Measurements from ENCODE around the gene SBF2.
A peak's percentile ranks its signal among the peaks of the same experiment; 100 is the strongest.
"Not testable (repeated sequence)": the region's sequence is repeated elsewhere in the genome, so short reads cannot be mapped to it uniquely, and the experiment has no call there.

Gene SBF2

DNA sequence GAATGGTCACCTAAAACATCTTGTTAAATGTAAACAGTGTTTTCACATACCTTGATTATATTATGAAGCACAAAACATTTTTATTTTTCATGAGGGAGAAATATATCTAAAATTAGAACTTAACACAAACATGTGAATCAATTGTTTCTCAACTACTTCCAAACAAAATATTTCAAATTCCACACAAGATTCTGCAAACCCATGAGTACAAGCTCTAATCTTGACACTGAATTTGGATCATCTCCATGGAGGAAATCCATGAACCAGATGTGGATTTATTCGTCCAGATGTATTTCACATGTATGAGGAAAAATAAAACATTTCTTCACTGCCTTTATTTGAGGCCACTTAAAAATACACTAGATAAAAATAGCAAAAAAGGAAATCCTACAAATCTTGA lies 184.2 kb downstream of the SBF2 start:
- DNase-seq, result no peak

DNA sequence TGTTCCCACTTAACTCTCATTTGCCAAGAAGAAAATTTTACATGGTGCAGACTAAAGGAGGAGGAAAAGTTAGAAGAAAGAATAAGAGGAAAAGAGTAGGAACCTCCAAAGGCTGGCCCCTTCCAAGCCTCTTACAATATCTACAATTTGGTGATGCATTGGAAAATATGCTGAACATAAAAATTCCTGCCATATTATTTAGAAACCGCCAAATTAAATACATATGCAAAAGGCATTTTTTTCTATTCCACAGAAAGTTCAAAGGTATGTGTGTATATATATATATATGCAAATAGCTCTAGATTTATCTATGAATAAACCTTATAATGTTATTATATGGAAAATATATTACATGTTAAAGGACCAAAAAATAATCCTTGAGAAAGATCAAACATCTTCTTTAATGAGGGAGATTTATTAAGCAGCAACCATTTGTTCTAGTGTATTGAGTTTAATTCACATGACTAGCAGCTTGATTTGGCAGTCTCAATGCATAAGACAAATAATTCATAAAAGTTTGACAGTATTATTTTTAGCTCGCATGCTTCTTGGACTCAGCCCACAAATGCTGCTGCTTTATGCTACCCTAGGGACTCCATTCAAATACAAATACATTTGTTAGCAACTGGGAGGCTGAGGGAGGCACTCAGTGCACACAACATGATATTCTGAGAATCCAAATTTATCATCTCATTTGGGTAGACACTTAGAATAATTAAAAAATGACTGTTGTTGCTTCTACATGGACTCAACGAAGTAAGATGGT lies 184.9 kb downstream of the SBF2 start:
- no peak for DNase-seq

GRCh38 chr11:10107497-10107896 lies 186.5 kb downstream of the SBF2 start:
- DNase-seq, result no peak

- DNase-seq, result no peak
These were observed 196.4 kb downstream of the SBF2 start for GRCh38 chr11:10097615-10098014.

DNA sequence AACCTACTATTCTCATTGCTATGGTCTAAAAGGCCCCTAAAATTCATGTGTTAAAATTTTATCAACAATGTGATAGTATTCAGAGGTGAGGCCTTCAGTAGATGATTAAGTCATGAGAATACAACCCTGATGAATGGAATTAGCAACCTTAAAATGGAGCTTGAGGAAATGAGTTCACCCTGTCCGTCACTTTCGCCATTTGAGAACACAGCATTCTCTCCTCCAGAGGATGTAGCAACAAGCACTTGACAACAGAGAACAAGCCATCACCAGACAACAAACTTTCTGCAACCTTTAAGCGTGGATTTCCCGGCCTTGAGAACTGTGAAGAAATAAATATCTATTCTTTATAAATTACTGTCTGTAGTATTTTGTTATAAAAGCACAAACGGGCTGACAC lies 197.0 kb downstream of the SBF2 start:
- DNase-seq, result no peak

GRCh38 chr11:10095412-10096208 lies 198.4 kb downstream of the SBF2 start:
- DNase-seq, result no peak

- no peak for DNase-seq
These were observed 201.6 kb downstream of the SBF2 start for GRCh38 chr11:10092426-10092825.

DNA sequence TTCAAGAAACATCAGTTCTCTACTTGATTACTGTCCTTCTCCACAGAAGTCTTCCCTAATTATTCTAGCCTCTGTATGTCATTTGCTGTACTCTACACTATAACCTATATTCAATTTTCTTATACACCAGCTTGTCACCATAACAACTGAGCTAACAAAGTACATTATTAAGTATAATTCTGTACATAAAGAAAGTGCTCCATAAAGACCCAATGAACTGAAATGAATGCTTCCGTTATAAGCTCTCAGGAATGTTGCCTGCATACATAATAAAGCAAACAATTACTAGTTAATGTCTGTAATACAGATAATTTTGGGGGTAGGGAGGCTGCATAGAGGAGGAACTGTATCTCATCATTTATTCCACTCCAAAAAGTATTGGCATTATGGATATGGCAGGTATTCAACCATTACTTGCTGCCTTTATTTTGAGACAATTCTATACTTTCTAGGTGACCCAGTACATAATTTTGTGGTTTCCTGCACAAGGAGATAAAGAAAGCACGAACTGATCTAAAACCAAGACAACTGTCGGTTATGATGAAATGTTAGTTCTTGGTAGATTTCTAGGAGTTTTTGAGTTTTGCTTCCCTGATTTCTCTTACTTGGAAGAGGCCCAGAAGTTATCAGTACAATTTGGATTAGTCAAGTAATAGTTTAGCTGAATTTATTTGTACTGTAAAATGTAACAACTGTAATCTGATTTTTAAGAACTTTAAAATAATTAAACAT lies 202.5 kb downstream of the SBF2 start:
- no peak for DNase-seq

DNA sequence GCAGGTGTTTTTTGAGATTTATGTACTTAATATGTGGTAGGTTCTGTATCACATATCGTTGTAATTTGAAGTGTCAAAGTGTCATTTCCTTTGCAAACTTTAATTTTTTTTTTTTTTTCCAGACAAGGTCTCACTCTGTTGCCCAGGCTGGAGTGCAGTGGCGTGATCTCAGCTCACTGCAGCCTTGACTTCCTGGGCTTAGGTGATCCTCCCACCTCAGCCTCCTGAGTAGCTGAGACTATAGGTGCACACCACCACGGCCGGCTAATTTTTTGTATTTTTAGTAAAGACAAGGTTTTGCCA lies 206.1 kb downstream of the SBF2 start:
- DNase-seq, result not testable (repeated sequence)

GRCh38 chr11:10087186-10087922 lies 206.7 kb downstream of the SBF2 start:
- DNase-seq, result no peak

DNA sequence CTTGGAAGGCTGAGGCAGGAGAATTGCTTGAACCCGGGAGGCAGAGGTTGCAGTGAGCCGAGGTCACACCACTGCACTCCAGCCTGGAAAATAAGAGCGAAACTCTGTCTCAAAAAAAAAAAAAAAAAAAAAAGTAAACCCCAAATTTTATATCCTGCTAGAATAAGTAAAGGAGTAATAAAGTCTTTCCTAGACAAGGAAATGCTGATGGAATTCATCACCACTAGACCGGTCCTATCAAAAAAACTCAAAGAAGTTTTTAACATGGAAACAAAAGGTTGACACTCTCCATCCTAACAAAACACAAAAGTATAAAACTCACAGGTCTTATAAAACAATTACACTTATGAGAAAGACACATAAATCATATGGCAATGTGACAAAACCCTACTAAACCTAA lies 213.9 kb downstream of the SBF2 start:
- no peak for DNase-seq

GRCh38 chr11:10076458-10077141 lies 217.4 kb downstream of the SBF2 start:
- DNase-seq, result peak; percentile 20

DNA sequence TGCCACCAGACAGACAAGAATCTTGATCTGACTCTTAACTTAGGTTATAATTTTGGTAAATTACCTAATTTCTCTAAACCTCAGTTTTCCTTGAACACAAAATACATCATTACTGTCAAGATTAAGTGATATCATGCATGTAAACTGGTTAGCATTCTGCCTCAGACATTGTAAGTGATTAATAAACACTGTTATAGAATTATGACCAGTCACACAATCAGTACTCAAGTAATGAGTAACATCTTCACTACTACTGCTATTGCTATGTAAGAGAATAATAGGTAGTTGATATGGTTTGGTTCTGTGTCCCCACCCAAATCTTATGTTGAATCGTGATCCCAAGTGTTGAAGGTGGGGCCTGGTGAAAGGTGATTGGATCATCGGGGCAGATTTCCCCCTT lies 218.9 kb downstream of the SBF2 start:
- DNase-seq, result no peak

- DNase-seq, result no peak
These were observed 221.2 kb downstream of the SBF2 start for GRCh38 chr11:10072841-10073240.

GRCh38 chr11:10072142-10072541 lies 221.9 kb downstream of the SBF2 start:
- DNase-seq, result no peak

DNA sequence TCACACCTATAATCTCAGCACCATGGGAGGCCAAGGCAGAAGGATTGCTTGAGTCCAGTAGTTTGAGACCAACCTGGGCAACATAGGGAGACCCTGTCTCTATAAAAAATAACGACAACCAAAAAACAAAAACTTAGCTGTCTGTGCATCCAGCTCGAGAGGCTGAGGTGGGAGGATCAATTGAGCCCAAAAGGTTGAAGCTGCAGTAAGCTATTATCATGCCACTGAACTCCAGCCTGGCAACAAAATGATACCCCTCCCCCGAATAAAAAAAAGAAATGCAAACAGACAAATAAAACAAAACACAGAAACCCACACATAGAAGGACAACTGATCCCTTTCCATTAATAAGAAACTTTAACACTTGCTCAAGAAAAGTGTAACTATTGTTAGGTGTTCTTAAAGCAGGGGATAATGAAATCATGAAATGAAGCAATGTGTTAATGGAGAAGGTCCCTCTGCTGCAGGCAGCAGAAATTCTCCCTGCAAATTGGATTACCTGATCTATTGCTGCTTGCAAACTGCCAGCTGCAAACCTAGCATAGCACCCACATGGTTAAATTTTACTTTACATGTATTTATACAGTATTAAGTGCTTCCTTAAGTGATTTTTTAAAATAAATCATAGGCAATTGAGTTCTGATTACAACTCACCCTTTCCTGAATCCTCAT lies 226.3 kb downstream of the SBF2 start:
- no peak for DNase-seq

DNA sequence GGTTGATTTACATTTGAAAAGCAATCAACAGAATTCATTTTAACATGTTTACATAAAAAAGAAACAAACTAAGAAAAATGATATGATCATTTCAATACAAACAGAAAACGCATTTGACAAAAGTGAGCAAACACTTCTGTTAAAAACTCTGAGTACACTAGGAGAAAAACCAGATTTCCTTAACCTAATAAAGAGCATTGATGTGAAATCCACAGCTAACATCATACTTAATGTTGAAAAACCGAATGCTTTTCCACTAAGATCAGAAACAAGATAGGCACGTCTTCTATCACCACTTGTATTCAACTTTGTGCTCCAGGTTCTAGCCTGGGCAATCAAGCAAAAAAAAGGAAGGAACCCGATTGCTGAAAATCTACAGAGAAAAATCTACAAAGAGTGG lies 227.6 kb downstream of the SBF2 start:
- DNase-seq, result no peak

DNA sequence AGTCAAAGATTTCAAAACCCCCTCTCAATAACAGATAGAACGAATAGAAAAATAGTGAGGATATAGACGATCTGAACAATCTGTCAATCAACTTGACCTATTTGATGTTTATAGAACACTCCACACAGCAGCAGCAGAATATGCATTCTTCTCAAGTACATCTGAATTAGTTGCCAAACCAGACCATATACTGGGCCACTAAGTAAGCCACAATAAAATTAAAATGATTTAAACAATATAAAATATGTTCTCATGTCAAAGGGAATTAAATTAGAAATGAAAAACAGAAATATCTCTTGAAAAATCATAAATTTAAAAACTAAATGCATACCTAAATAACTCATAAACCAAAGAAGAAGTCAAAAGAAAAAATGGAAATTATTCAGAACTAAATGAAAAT lies 229.2 kb downstream of the SBF2 start:
- DNase-seq, result no peak

GRCh38 chr11:10058356-10058755 lies 235.7 kb downstream of the SBF2 start:
- no peak for DNase-seq

GRCh38 chr11:10051868-10052586 lies 242.0 kb downstream of the SBF2 start:
- DNase-seq, result no peak

DNA sequence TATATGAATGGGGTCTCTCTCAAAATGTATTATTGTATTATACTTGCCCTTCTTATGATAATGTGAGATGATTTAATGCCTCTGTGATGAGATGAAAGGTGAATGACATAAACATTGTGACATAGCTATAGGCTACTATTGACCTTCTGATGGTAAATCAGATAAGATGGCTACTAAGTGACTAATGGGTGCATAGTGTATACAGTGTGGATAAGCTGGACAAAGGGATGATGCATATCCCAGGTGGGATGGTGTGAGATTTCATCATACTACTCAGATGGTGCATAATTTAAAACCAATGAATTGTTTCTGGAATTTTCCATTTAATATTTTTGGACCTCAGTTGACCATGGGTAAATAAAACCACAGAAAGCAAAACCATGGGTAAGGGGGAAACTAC lies 243.5 kb downstream of the SBF2 start:
- DNase-seq, result no peak

Measured in activated CD8-positive, alpha-beta memory T cell treated with anti-CD3 and anti-CD28 coated beads, Interleukin-2, amount 50 U/mL, for 4 hours (primary cell).